Left lung (tissue), 10 donors: ENCODE measurements around the gene SLC38A8. TPM values are rescaled to one million over a fixed set of nuclear protein-coding genes. Genes with fewer than 3 reads are reported as not detected.

Experiments
- ATAC-seq: fragments of 200-7000 bp; cut with Tn5 transposase; one replicate; pipeline ENCODE4 v1.9.1; 2020; ENCODE audit warnings: moderate library complexity
- DNase-seq, 4 donors: peaks; one replicate each; pipeline ENCODE4 v3.0.0-alpha.2; 2013 to 2020
- H3K27ac ChIP-seq, 2 donors: fragments of 200-600 bp; sonication (generic) in 1 of 2; one replicate each; pipeline versions ENCODE4 v1.5.0 to v1.8.0; 2020 to 2021
- H3K27me3 ChIP-seq, 2 donors: fragments of 200-600 bp; sonication (generic) in 1 of 2; one replicate each; pipeline versions ENCODE4 v1.5.0 to v1.8.0; 2020 to 2021
- H3K36me3 ChIP-seq, 2 donors: fragments of 200-600 bp; sonication (generic) in 1 of 2; one replicate each; pipeline versions ENCODE4 v1.5.0 to v1.8.0; 2020 to 2021
- H3K4me1 ChIP-seq, 2 donors: fragments of 200-600 bp; one replicate each; pipeline ENCODE4 v1.8.0; 2021
- H3K4me3 ChIP-seq, 2 donors: fragments of 200-600 bp; sonication (generic) in 1 of 2; one replicate each; pipeline versions ENCODE4 v1.5.0 to v1.8.0; 2020 to 2021; ENCODE audit warnings: mild to moderate bottlenecking in 1 of 2
- H3K9me3 ChIP-seq, 2 donors: fragments of 200-600 bp; sonication (generic) in 1 of 2; one replicate each; pipeline versions ENCODE4 v1.5.0 to v1.8.0; 2020 to 2021
- CTCF ChIP-seq, 2 donors: fragments of 200-600 bp; sonication (generic) in 1 of 2; IDR thresholded peaks; one replicate each; pipeline versions ENCODE4 v1.5.0 to v1.8.0; 2021; ENCODE audit warnings: antibody characterized with exemption in 2 of 2
- intact Hi-C, 2 donors: fragments of 100-400 bp; cut with DNase I; formaldehyde crosslinking; loops; one replicate each; pipeline versions ENCODE4 v1.11.2 to v1.14.2; 2022
- polyA plus RNA-seq, 6 donors: library from polyadenylated mRNA; unstranded; fragments of 120-200 nt; gene quantifications; one replicate each; pipeline ENCODE4 v1.2.1, GENCODE V29; 2013; ENCODE audit not compliant: insufficient read length in 6 of 6
- total RNA-seq, 2 donors: library from RNA; stranded (reverse); fragmentation: NEBNext Ultra II Directional; extraction: Animal tissue kit (Norgen Biotek cat#: 25700); gene quantifications; one replicate each; pipeline ENCODE4 v1.2.1, GENCODE V29; 2021
- donor health status: DM: no; HTN: yes; CAD: no.
- donor health status: DM: no; HTN: no; CAD: no.

Gene SLC38A8
- total and polyA plus RNA-seq, 8 donors = 0.65 TPM; not detected in 7

GRCh38 chr16:84084570-84085270 is 42.1 kb upstream of the SLC38A8 start:
- H3K27ac ChIP-seq = no peak overlapping the region
- intact Hi-C loops = no loop called here
- DNase-seq = peak; percentile 35 to 79 (median 64)
- H3K4me1 ChIP-seq = peaks cover 0 to 51% of the 10 kb centered on the region in 2 donors
- peak; percentile 39 to 71 for TF ChIP-seq CTCF (IDR thresholded peaks at IDR 0.05)
- peaks cover 0 to 87% of the 10 kb centered on the region in 2 donors for H3K36me3 ChIP-seq
- no peaks in the 10 kb centered on the region for H3K9me3 ChIP-seq
- no peak overlapping the region for H3K4me3 ChIP-seq
- peak; percentile 94 for ATAC-seq
- no peaks in the 10 kb centered on the region for H3K27me3 ChIP-seq

- Histone ChIP-seq H3K27me3 (no peaks in the 10 kb centered on the region), H3K27ac (peak overlapping the region in 1 of 2 donors; percentile 72), H3K9me3 (no peaks in the 10 kb centered on the region), H3K4me1 (peaks cover 0 to 40% of the 10 kb centered on the region in 2 donors), H3K36me3 (peaks cover 0 to 84% of the 10 kb centered on the region in 2 donors), H3K4me3 (no peak overlapping the region)
- ATAC-seq (no peak), DNase-seq (no peak)
- intact Hi-C loops = no loop called here
- no peak for TF ChIP-seq CTCF (IDR thresholded peaks at IDR 0.05)
These were observed 40.4 kb upstream of the SLC38A8 start for GRCh38 chr16:84082835-84083569.

GRCh38 chr16:84082110-84082509 is 39.5 kb upstream of the SLC38A8 start:
- DNase-seq (no peak), ATAC-seq (no peak)
- Histone ChIP-seq H3K36me3 (peaks cover 0 to 75% of the 10 kb centered on the region in 2 donors), H3K9me3 (no peaks in the 10 kb centered on the region), H3K27ac (no peak overlapping the region), H3K4me1 (peaks cover 0 to 32% of the 10 kb centered on the region in 2 donors), H3K4me3 (no peak overlapping the region), H3K27me3 (no peaks in the 10 kb centered on the region)
- no peak for TF ChIP-seq CTCF (IDR thresholded peaks at IDR 0.05)
- intact Hi-C loops = no loop called here

- H3K27me3 ChIP-seq = no peaks in the 10 kb centered on the region
- peaks cover 0 to 31% of the 10 kb centered on the region in 2 donors for H3K4me1 ChIP-seq
- no peaks in the 10 kb centered on the region for H3K9me3 ChIP-seq
- intact Hi-C loops = no loop called here
- ATAC-seq = no peak
- no peak for DNase-seq
- H3K36me3 ChIP-seq = peaks cover 0 to 75% of the 10 kb centered on the region in 2 donors
- no peak for TF ChIP-seq CTCF (IDR thresholded peaks at IDR 0.05)
- no peak overlapping the region for H3K27ac ChIP-seq
- no peak overlapping the region for H3K4me3 ChIP-seq
These were observed 38.9 kb upstream of the SLC38A8 start for GRCh38 chr16:84081446-84081989.

GRCh38 chr16:84080813-84081212 is 38.2 kb upstream of the SLC38A8 start:
- no peak for ATAC-seq
- Histone ChIP-seq H3K9me3 (no peaks in the 10 kb centered on the region), H3K4me3 (no peak overlapping the region), H3K4me1 (peaks cover 0 to 24% of the 10 kb centered on the region in 2 donors), H3K27ac (no peak overlapping the region), H3K36me3 (peaks cover 0 to 72% of the 10 kb centered on the region in 2 donors), H3K27me3 (no peaks in the 10 kb centered on the region)
- intact Hi-C loops = no loop called here
- no peak for TF ChIP-seq CTCF (IDR thresholded peaks at IDR 0.05)
- no peak for DNase-seq
